Stimulated activated effector memory CD8-positive, alpha-beta T cell treated with anti-CD3 and anti-CD28 coated beads, Interleukin-12 subunit alpha, Interleukin-12 subunit beta, amount 100 ng/mL, for 72 hours (primary cell): Measurements from ENCODE around the gene RFX1.
"Not testable (repeated sequence)": the region's sequence is repeated elsewhere in the genome, so short reads cannot be mapped to it uniquely, and the experiment has no call there.

Experiments used
- ATAC-seq: fragments of 150-1000 bp; cut with Tn5 transposase; 2 replicates; pipeline ENCODE4 v1.10.0; 2021
- DNase-seq, 2 donors: peaks; one replicate each; pipeline ENCODE4 v3.0.0; 2021 to 2022; ENCODE audit warnings: low spot score in 2 of 2
- H3K27ac Mint-ChIP-seq: one replicate; pipeline ENCODE4 v1.8.0; 2022; ENCODE audit warnings: mild to moderate bottlenecking, mixed read lengths
- H3K36me3 Mint-ChIP-seq: one replicate; pipeline ENCODE4 v1.8.0; 2022; ENCODE audit warnings: mild to moderate bottlenecking, mixed read lengths
- H3K4me1 Mint-ChIP-seq: one replicate; pipeline ENCODE4 v1.8.0; 2022; ENCODE audit warnings: mixed read lengths
- H3K4me3 Mint-ChIP-seq: one replicate; pipeline ENCODE4 v1.8.0; 2022; ENCODE audit warnings: mild to moderate bottlenecking, mixed read lengths
- H3K9me3 Mint-ChIP-seq: one replicate; pipeline ENCODE4 v1.8.0; 2022; ENCODE audit warnings: mixed read lengths

RFX1 gene

DNA sequence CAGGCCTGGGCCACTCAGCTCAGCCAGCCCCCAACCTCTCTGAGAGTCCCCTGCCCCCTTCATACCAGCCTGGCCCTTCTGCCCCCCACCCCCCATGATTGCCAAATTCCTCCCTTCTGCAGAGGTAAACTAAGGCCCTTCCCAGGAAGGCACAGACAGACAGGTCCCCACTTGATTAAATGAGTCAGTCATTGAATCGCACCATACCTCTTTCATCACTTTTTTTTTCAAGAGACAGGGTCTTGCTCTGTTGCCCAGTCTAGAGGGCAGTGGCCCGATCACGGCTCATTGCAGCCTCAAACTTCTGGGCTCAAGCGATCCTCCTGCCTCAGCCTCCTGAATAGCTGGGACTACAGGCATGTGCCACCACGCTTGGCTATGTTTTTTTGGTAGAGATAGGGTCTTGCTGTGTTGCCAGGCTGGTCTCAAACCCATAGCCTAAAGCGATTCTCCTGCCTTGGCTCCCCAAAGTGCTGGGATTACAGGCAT lies 73.9 kb downstream of the RFX1 start:
- peaks cover 20% of the 10 kb centered on the region for H3K4me1 Mint-ChIP-seq
- DNase-seq (no peak), ATAC-seq (no peak)
- H3K27ac Mint-ChIP-seq, result no peak overlapping the region
- H3K4me3 Mint-ChIP-seq, result no peak overlapping the region
- H3K36me3 Mint-ChIP-seq, result peaks cover 18% of the 10 kb centered on the region
- no peaks in the 10 kb centered on the region for H3K9me3 Mint-ChIP-seq

DNA sequence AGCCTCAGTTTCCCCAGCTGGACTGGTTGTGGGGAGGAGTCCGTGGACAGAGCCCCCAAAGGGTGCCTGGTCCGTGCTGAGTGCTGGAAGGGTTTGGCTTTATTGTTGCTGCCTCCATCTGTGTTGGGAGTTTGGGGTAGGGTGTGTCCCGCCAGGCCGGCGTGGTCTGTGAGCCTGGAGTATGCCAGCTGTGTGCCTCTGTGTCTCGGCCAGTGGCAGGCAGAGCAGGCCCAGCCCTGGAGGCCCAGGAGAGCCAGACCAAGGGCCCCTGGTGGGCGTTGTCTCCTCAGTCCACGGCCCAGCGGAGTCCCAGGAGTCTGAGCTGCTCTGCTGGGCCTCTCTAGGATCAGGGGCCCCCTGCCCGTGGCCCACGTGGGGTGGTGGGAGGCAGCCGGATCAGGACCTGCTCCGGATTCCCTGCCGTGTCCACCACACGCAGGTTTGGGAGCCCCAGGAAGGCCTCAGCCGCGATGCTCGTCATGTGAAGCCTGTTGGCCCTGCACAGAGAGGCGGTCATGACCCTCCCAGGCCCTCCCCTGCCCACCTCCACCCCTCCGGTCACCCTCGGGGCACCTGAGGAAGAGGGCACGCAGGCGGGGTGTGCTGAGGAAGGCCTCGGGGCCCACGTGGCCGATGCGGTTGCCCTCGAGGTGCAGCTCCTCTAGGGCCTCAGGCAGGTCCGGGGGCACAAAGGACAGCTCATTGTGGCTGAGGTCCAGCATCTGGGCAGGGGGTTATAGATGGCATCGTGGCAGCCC lies 74.5 kb downstream of the RFX1 start:
- no peak overlapping the region for H3K4me3 Mint-ChIP-seq

DNA sequence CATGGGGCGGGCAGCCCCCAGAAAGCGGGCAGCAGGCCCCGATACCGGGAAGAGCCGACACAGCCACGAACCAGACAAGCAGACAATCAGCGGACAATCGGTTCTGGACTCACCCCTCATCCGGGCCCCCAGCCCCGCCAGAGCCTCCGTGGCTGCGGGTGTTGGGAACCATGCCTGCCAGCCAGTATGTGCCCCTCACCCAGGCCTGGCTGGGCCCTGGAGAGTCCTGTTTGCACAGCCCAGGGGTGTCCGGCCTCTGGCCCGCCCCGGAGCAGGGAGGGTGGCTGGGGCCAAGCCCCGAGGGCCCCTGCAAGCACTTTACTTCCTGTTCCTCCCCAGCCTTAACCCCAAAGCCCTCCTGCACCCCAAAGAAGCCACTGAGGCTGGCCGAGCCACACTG lies 75.7 kb downstream of the RFX1 start:
- peaks cover 25% of the 10 kb centered on the region for H3K36me3 Mint-ChIP-seq
- DNase-seq (no peak), ATAC-seq (no peak)
- H3K4me3 Mint-ChIP-seq, result no peak overlapping the region
- H3K27ac Mint-ChIP-seq, result no peak overlapping the region
- peaks cover 19% of the 10 kb centered on the region for H3K4me1 Mint-ChIP-seq
- no peaks in the 10 kb centered on the region for H3K9me3 Mint-ChIP-seq

More for the DNA sequence above, 74.5 kb downstream of the RFX1 start:
- H3K36me3 Mint-ChIP-seq, result peaks cover 21% of the 10 kb centered on the region
- ATAC-seq (no peak), DNase-seq (no peak)
- no peak overlapping the region for H3K27ac Mint-ChIP-seq
- H3K4me1 Mint-ChIP-seq, result peaks cover 19% of the 10 kb centered on the region
- no peaks in the 10 kb centered on the region for H3K9me3 Mint-ChIP-seq

DNA sequence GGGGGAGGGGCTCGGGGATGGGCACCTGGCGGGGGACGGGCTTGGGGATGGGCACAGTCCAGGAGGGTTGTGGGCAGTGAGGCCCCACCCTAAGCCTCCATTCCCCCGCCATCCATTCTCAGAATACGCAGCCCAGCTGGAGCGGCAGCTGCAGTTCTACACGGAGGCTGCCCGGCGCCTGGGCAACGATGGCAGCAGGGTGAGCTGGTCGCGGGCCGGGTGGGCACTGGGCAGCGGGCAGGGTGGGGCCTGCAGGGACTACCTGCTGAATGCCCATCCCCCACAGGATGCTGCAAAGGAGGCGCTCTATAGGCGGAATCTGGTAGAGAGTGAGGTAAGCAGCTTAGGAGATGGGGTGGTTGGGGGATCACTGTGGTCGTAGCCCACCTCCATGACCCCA lies 76.2 kb downstream of the RFX1 start:
- DNase-seq, result no peak
- Mint-ChIP-seq H3K27ac (no peak overlapping the region), H3K4me1 (peaks cover 17% of the 10 kb centered on the region), H3K36me3 (peaks cover 29% of the 10 kb centered on the region), H3K4me3 (no peak overlapping the region), H3K9me3 (no peaks in the 10 kb centered on the region)
- no peak for ATAC-seq

- no peak overlapping the region for H3K4me3 Mint-ChIP-seq
- DNase-seq (no peak), ATAC-seq (no peak)
- peaks cover 11% of the 10 kb centered on the region for H3K4me1 Mint-ChIP-seq
- peaks cover 35% of the 10 kb centered on the region for H3K36me3 Mint-ChIP-seq
- H3K27ac Mint-ChIP-seq, result no peak overlapping the region
- no peaks in the 10 kb centered on the region for H3K9me3 Mint-ChIP-seq
Observed at GRCh38 chr19:13929340-13929739, 76.8 kb downstream of the RFX1 start.

- H3K36me3 Mint-ChIP-seq, result peaks cover 56% of the 10 kb centered on the region
- no peak for ATAC-seq
- no peak for DNase-seq
- no peak overlapping the region for H3K4me3 Mint-ChIP-seq
- no peaks in the 10 kb centered on the region for H3K9me3 Mint-ChIP-seq
- no peaks in the 10 kb centered on the region for H3K4me1 Mint-ChIP-seq
- H3K27ac Mint-ChIP-seq, result peak overlapping the region; percentile 48
Observed at GRCh38 chr19:13926715-13927114, 79.4 kb downstream of the RFX1 start.

GRCh38 chr19:13926010-13926409 lies 80.1 kb downstream of the RFX1 start:
- H3K4me1 Mint-ChIP-seq, result no peaks in the 10 kb centered on the region
- peaks cover 63% of the 10 kb centered on the region for H3K36me3 Mint-ChIP-seq
- no peak for ATAC-seq
- no peak for DNase-seq
- H3K4me3 Mint-ChIP-seq, result no peak overlapping the region
- H3K9me3 Mint-ChIP-seq, result no peaks in the 10 kb centered on the region
- H3K27ac Mint-ChIP-seq, result no peak overlapping the region

DNA sequence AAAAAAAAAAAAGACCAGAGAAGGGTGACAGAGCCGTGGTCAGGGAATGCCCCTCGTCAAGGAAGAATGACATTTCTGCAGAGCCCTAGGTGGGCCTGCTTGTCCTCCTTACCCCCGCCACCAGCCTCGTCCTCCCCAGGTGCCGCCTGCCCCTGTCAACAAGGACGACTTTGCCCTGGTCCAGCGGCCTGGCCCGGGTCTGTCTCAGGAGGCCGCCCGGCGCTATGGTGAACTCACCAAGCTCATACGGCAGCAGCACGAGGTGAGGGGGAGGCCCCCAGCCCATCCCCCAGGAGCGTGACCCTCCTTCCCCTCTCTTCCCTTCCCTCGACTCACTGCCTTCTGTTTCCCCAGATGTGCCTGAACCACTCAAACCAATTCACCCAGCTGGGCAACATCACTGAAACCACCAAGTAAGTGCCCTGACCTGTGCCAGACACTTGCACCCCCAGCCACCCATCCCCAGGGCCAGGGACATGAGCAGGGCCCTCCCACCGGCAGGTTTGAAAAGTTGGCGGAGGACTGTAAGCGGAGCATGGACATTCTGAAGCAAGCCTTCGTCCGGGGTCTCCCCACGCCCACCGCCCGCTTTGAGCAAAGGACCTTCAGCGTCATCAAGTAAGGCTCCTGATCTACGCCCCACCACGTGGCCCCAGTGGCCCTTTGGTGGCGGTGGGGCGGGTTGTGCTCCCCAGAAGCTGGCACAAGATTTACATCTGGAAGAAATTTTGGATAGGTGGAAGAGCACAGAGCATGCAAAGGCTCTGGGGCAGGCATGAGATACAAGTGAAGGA lies 82.7 kb downstream of the RFX1 start:
- Mint-ChIP-seq H3K36me3 (peaks cover 72% of the 10 kb centered on the region), H3K9me3 (no peaks in the 10 kb centered on the region), H3K27ac (no peak overlapping the region), H3K4me1 (no peaks in the 10 kb centered on the region), H3K4me3 (no peak overlapping the region)
- no peak for DNase-seq
- no peak for ATAC-seq

GRCh38 chr19:13922118-13922517 lies 84.0 kb downstream of the RFX1 start:
- not testable (repeated sequence) for DNase-seq, H3K4me1 Mint-ChIP-seq, H3K4me3 Mint-ChIP-seq, H3K9me3 Mint-ChIP-seq, ATAC-seq
- Mint-ChIP-seq H3K27ac (peak overlapping the region; percentile 6), H3K36me3 (peaks cover 62% of the 10 kb centered on the region)

GRCh38 chr19:13920940-13921747 lies 85.0 kb downstream of the RFX1 start:
- peak; percentile 92 for ATAC-seq
- peaks cover 62% of the 10 kb centered on the region for H3K36me3 Mint-ChIP-seq
- peak in 1 of 2 donors; percentile 69 for DNase-seq
- H3K27ac Mint-ChIP-seq, result peak overlapping the region; percentile 6
- H3K4me3 Mint-ChIP-seq, result no peak overlapping the region
- H3K9me3 Mint-ChIP-seq, result no peaks in the 10 kb centered on the region
- H3K4me1 Mint-ChIP-seq, result no peaks in the 10 kb centered on the region

DNA sequence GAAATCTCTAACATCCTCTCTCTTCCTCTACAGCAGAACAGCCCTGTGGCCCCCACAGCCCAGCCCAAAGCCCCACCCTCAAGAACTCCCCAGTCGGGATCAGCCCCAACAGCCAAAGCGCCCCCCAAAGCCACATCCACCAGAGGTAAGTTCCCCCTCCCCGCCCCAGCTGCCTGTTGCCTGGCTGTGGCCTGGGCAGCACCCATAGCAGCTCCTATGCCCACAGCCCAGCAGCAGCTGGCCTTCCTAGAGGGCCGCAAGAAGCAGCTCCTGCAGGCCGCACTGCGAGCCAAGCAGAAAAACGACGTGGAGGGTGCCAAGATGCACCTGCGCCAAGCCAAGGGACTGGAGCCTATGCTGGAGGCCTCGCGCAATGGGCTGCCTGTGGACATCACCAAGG lies 85.6 kb downstream of the RFX1 start:
- H3K36me3 Mint-ChIP-seq, result peaks cover 66% of the 10 kb centered on the region

GRCh38 chr19:13918726-13919411 lies 87.3 kb downstream of the RFX1 start:
- H3K9me3 Mint-ChIP-seq, result no peaks in the 10 kb centered on the region
- no peak overlapping the region for H3K4me3 Mint-ChIP-seq
- DNase-seq (no peak), ATAC-seq (no peak)
- H3K4me1 Mint-ChIP-seq, result no peaks in the 10 kb centered on the region
- H3K27ac Mint-ChIP-seq, result no peak overlapping the region
- peaks cover 66% of the 10 kb centered on the region for H3K36me3 Mint-ChIP-seq

More for the DNA sequence above, 85.6 kb downstream of the RFX1 start:
- Mint-ChIP-seq H3K27ac (no peak overlapping the region), H3K4me1 (no peaks in the 10 kb centered on the region), H3K4me3 (no peak overlapping the region), H3K9me3 (no peaks in the 10 kb centered on the region)
- ATAC-seq (no peak), DNase-seq (no peak)

DNA sequence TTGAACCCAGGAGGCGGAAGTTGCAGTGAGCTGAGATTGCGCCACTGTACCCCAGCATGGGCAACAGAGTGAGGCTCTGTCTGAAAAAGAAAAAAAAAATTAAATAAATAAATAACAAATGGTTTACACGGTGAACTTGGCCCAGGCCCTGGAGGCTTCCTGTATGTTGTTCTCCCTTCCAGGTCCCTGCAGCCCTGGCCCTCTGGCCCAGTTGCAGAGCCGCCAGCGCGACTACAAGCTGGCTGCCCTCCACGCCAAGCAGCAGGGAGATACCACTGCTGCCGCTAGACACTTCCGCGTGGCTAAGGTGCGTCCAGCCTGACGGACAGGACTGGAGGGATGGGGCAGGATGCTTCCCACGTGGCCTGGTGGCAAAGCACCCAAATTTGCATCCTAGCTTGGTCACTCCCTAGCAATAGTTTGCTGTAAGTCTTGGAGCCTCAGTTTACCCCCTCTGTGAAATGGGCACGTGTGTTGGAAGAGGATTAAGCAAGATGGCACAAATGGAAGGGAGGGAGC lies 88.2 kb downstream of the RFX1 start:
- H3K36me3 Mint-ChIP-seq, result peaks cover 66% of the 10 kb centered on the region
- H3K27ac Mint-ChIP-seq, result no peak overlapping the region
- H3K4me1 Mint-ChIP-seq, result no peaks in the 10 kb centered on the region
- ATAC-seq (no peak), DNase-seq (no peak)
- H3K9me3 Mint-ChIP-seq, result no peaks in the 10 kb centered on the region
- H3K4me3 Mint-ChIP-seq, result no peak overlapping the region

- DNase-seq (no peak), ATAC-seq (no peak)
- no peaks in the 10 kb centered on the region for H3K4me1 Mint-ChIP-seq
- peaks cover 71% of the 10 kb centered on the region for H3K36me3 Mint-ChIP-seq
- H3K27ac Mint-ChIP-seq, result no peak overlapping the region
- H3K4me3 Mint-ChIP-seq, result no peak overlapping the region
- H3K9me3 Mint-ChIP-seq, result no peaks in the 10 kb centered on the region
Observed at GRCh38 chr19:13914777-13915176, 91.3 kb downstream of the RFX1 start.
